ENCODE results near the gene MS4A4A. TPM values are rescaled to one million over a fixed set of nuclear protein-coding genes. Genes with fewer than 3 reads are reported as not detected.
"Not testable (repeated sequence)": the region's sequence is repeated elsewhere in the genome, so short reads cannot be mapped to it uniquely, and the experiment has no call there.

MS4A4A gene
- total RNA-seq, 2 experiments from 2014 or later = not detected

GRCh38 chr11:60301178-60301577 lies 20.7 kb downstream of the MS4A4A start:
- H3K27ac Mint-ChIP-seq = no peak overlapping the region
- DNase-seq = no peak
- intact Hi-C loops (cut with DNase I, micrococcal nuclease) = no loop called here
- no peak overlapping the region for H3K4me3 Mint-ChIP-seq
- no peaks in the 10 kb centered on the region for H3K9me3 ChIP-seq (ENCODE audit: control insufficient read depth in 1 of 2, insufficient read depth in 1 of 2, low read length in 2 of 2)
- TF ChIP-seq, protein P1, sequence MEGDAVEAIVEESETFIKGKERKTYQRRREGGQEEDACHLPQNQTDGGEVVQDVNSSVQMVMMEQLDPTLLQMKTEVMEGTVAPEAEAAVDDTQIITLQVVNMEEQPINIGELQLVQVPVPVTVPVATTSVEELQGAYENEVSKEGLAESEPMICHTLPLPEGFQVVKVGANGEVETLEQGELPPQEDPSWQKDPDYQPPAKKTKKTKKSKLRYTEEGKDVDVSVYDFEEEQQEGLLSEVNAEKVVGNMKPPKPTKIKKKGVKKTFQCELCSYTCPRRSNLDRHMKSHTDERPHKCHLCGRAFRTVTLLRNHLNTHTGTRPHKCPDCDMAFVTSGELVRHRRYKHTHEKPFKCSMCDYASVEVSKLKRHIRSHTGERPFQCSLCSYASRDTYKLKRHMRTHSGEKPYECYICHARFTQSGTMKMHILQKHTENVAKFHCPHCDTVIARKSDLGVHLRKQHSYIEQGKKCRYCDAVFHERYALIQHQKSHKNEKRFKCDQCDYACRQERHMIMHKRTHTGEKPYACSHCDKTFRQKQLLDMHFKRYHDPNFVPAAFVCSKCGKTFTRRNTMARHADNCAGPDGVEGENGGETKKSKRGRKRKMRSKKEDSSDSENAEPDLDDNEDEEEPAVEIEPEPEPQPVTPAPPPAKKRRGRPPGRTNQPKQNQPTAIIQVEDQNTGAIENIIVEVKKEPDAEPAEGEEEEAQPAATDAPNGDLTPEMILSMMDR (IDR thresholded peaks at IDR 0.05) = no peak
- ChIA-PET POLR2A (no interaction called here), CTCF (no interaction called here)
- H3K36me3 Mint-ChIP-seq (ENCODE audit: low read depth) = no peaks in the 10 kb centered on the region
- no peak overlapping the region for H3K4me3 ChIP-seq (ENCODE audit: low read length)
- no peaks in the 10 kb centered on the region for H3K9me3 Mint-ChIP-seq
- no peak for ATAC-seq (ENCODE audit: poor library complexity)
- H3K36me3 ChIP-seq (ENCODE audit: insufficient read depth, low read length) = no peaks in the 10 kb centered on the region
- H3K4me1 ChIP-seq (ENCODE audit: insufficient read depth, low read length) = no peaks in the 10 kb centered on the region
- H3K27ac ChIP-seq (ENCODE audit: low read depth in 1 of 2, low read length in 2 of 2) = no peak overlapping the region
- no peaks in the 10 kb centered on the region for H3K27me3 ChIP-seq (ENCODE audit: control insufficient read depth in 1 of 2, insufficient read depth in 2 of 2, low read length in 2 of 2)
- peaks cover 13% of the 10 kb centered on the region for H3K27me3 Mint-ChIP-seq
- H3K4me1 Mint-ChIP-seq (ENCODE audit: low read depth) = no peaks in the 10 kb centered on the region

DNA sequence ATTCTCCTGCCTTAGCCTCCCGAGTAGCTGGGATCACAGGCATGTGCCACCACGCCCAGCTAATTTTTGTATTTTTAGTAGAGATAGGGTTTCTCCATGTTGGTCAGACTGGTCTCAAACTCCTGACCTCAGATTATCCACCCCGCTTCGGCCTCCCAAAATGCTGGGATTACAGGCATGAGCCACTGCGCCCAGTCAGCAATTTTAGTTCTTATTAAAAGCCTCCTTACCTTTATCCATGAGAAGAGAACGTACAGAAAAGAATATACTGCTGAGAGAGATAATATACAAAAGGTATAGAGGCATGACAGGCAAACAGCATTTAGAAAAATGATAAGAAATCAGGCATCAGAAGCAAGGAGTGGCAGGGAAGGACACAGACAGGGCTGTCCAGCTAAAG lies 21.4 kb downstream of the MS4A4A start:
- CTCF ChIA-PET; DNase-seq; H3K27ac ChIP-seq (ENCODE audit: low read depth in 1 of 2, low read length in 2 of 2); H3K27ac Mint-ChIP-seq; intact Hi-C loops (cut with DNase I, micrococcal nuclease); ATAC-seq (ENCODE audit: poor library complexity); H3K36me3 Mint-ChIP-seq (ENCODE audit: low read depth); H3K4me1 Mint-ChIP-seq (ENCODE audit: low read depth); H3K4me3 ChIP-seq (ENCODE audit: low read length); H3K4me1 ChIP-seq (ENCODE audit: insufficient read depth, low read length); H3K36me3 ChIP-seq (ENCODE audit: insufficient read depth, low read length); H3K27me3 ChIP-seq (ENCODE audit: control insufficient read depth in 1 of 2, insufficient read depth in 2 of 2, low read length in 2 of 2); POLR2A ChIA-PET; H3K9me3 Mint-ChIP-seq; H3K4me3 Mint-ChIP-seq; H3K9me3 ChIP-seq (ENCODE audit: control insufficient read depth in 1 of 2, insufficient read depth in 1 of 2, low read length in 2 of 2): not testable (repeated sequence)
- peaks cover 13% of the 10 kb centered on the region for H3K27me3 Mint-ChIP-seq

DNA sequence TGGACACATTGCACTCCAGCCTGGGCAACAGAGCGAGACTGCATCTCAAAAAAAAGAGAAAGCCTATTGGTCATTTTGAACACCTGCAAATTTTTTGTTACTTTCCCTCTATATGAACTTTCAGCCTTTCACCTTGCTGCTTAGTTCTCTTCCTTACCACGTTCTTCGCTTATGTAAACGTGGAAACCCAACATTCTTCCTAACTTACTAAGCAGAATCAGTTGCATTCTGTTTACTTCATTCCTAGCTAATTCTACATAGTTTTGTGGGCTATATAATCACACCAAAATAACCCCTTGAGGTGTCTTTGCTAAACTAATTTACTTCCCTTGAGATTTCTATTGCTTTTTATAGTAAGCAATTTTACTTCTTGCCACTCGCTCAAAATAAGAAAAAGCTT lies 23.2 kb downstream of the MS4A4A start:
- no peaks in the 10 kb centered on the region for H3K4me1 Mint-ChIP-seq (ENCODE audit: low read depth)
- CTCF ChIA-PET = no interaction called here
- no peak overlapping the region for H3K4me3 Mint-ChIP-seq
- DNase-seq = no peak
- Histone ChIP-seq H3K9me3 (ENCODE audit: control insufficient read depth in 1 of 2, insufficient read depth in 1 of 2, low read length in 2 of 2) (no peaks in the 10 kb centered on the region), H3K27me3 (ENCODE audit: control insufficient read depth in 1 of 2, insufficient read depth in 2 of 2, low read length in 2 of 2) (peaks cover 0 to 5% of the 10 kb centered on the region in 2 experiments), H3K4me3 (ENCODE audit: low read length) (no peak overlapping the region), H3K36me3 (ENCODE audit: insufficient read depth, low read length) (no peaks in the 10 kb centered on the region), H3K4me1 (ENCODE audit: insufficient read depth, low read length) (no peaks in the 10 kb centered on the region), H3K27ac (ENCODE audit: low read depth in 1 of 2, low read length in 2 of 2) (no peak overlapping the region)
- TF ChIP-seq, protein P1 (IDR thresholded peaks at IDR 0.05) = no peak
- no peaks in the 10 kb centered on the region for H3K9me3 Mint-ChIP-seq
- H3K27ac Mint-ChIP-seq = no peak overlapping the region
- no peaks in the 10 kb centered on the region for H3K36me3 Mint-ChIP-seq (ENCODE audit: low read depth)
- peaks cover 13% of the 10 kb centered on the region for H3K27me3 Mint-ChIP-seq
- no peak for ATAC-seq (ENCODE audit: poor library complexity)
- POLR2A ChIA-PET = no interaction called here
- intact Hi-C loops (cut with DNase I, micrococcal nuclease) = no loop called here

DNA sequence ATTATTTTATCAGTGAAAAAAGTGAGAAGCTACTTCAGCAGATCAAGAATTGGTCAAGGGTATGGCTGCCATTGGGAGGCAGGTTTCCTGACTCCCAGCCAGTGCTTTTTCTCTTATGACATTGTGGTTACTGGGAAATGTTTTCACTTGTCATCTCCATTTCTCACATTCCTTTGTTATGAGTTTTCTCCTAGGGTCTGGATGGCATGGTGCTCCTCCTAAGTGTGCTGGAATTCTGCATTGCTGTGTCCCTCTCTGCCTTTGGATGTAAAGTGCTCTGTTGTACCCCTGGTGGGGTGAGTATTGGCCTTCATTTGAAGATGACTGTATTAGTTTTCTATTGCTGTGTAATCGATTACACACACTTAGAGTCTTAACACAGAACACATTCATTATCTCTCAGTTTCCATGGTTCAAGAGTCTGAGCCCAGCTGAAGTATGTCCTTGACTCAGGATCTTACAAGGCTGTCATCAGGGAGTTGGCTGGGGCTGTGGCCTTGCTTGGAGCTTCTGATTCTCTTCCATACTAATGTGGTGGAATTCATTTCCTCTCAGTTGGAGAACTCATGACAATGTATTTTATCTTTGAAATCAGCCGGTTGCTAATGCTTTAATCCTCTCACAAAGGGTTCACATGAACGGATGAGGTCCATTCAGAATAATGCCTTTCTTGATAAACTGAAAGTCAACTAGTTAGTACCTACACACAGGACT lies 25.6 kb downstream of the MS4A4A start:
- H3K36me3 Mint-ChIP-seq (ENCODE audit: low read depth) = no peaks in the 10 kb centered on the region
- DNase-seq (no peak), ATAC-seq (ENCODE audit: poor library complexity) (no peak)
- no peak overlapping the region for H3K4me3 Mint-ChIP-seq
- H3K27ac ChIP-seq (ENCODE audit: low read depth in 1 of 2, low read length in 2 of 2) = no peak overlapping the region
- H3K36me3 ChIP-seq (ENCODE audit: insufficient read depth, low read length) = no peaks in the 10 kb centered on the region
- ChIA-PET CTCF (no interaction called here), POLR2A (no interaction called here)
- H3K27ac Mint-ChIP-seq = no peak overlapping the region
- TF ChIP-seq, protein P1 (IDR thresholded peaks at IDR 0.05) = no peak
- peaks cover 3 to 5% of the 10 kb centered on the region in 2 experiments for H3K27me3 ChIP-seq (ENCODE audit: control insufficient read depth in 1 of 2, insufficient read depth in 2 of 2, low read length in 2 of 2)
- H3K4me3 ChIP-seq (ENCODE audit: low read length) = no peak overlapping the region
- no peaks in the 10 kb centered on the region for H3K9me3 Mint-ChIP-seq
- no peaks in the 10 kb centered on the region for H3K9me3 ChIP-seq (ENCODE audit: control insufficient read depth in 1 of 2, insufficient read depth in 1 of 2, low read length in 2 of 2)
- intact Hi-C loops (cut with DNase I, micrococcal nuclease) = no loop called here
- no peaks in the 10 kb centered on the region for H3K4me1 ChIP-seq (ENCODE audit: insufficient read depth, low read length)
- peaks cover 23% of the 10 kb centered on the region for H3K27me3 Mint-ChIP-seq
- no peaks in the 10 kb centered on the region for H3K4me1 Mint-ChIP-seq (ENCODE audit: low read depth)

All from CD4-positive, alpha-beta T cell (primary cell).